HG02623 (cell line): ENCODE data around the gene OGFR.
"Not testable (repeated sequence)": the region's sequence is repeated elsewhere in the genome, so short reads cannot be mapped to it uniquely, and the experiment has no call there.

Experiments used
- ATAC-seq: cut with Tn5 transposase; IDR thresholded peaks from one replicate; pipeline ENCODE4 v1.9.1; 2021; ENCODE audit warnings: moderate library complexity; ENCODE audit not compliant: unreplicated experiment

The OGFR gene

GRCh38 chr20:62836967-62837490 lies 32.4 kb downstream of the OGFR start:
- no peak for ATAC-seq

- ATAC-seq, result no peak
Observed at GRCh38 chr20:62837790-62838127, 33.1 kb downstream of the OGFR start.

DNA sequence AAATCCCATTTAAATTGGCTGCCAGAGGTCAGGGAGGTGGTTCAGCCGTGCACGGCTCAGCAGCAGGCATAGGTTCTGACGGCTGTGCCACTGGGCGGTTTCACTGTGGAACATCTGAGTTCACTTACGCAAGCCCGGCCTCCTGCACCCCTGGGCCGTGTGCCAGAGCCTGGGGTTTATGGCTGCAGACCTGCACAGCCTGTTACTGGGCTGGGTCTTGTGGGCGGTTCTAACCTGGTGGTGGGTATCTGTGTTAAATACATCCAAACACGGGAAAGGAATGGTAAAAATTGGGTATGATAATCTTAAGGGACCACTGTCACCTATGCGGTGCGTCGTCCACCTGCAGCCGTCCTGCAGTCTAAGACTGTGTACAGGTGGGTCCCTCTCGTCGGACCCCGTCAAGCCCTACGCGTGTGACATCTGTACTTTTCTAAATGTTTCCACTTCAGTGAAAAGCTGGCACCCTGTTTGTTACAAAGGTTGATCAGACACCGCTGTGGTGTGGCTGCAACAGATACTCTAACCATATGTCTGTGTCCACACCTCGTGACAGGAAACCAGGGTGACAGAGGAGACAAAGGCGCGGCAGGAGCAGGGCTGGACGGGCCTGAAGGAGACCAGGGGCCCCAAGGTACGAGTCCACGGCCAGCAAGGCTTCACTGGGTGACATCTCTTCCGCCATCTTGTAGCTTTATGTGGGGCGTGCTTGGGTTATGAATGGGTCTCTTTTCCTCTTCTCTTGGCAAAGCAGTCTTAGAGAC lies 33.7 kb downstream of the OGFR start:
- ATAC-seq, result no peak

DNA sequence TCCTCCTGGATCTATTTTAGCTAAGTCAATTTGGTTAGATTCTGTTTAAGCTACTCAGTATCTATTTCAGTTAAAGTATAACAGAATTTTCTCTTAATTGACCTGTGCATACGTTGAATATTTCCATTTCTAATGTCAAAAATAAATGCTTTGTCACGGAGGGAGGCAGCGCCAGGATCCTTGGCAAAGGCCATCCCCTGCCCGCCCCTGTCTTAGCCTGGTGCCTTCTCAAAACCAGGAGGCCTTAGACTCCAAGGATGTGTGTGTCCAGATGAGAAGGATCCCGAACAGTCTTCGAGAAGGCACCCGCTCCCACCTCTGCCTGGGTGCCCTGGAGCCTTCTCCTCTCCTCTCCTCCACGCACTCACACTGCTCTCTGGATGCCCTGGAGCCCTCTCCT lies 34.6 kb downstream of the OGFR start:
- ATAC-seq, result no peak

DNA sequence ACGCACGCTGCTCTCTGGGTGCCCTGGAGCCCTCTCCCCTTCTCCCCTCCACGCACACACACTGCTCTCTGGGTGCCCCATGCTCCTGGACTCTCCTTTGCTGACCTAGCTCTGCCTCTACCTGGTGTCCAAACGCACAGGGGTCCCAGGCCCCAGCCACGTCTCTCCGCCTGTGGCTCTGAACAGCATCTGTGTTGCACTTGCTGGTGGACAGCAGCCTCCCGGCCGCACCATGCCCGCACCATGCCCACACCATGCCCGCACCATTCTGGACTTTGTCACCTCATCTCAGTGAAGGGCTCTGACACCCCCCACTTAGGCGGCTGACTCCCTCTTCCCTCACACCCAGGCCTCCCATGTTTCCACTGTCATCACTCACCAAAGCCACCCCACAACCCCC lies 35.2 kb downstream of the OGFR start:
- ATAC-seq, result no peak

GRCh38 chr20:62840244-62841197 lies 35.9 kb downstream of the OGFR start:
- no peak for ATAC-seq

GRCh38 chr20:62841705-62842212 lies 37.1 kb downstream of the OGFR start:
- ATAC-seq, result no peak

GRCh38 chr20:62843656-62844055 lies 39.0 kb downstream of the OGFR start:
- ATAC-seq, result no peak

GRCh38 chr20:62844182-62844581 lies 39.5 kb downstream of the OGFR start:
- no peak for ATAC-seq

DNA sequence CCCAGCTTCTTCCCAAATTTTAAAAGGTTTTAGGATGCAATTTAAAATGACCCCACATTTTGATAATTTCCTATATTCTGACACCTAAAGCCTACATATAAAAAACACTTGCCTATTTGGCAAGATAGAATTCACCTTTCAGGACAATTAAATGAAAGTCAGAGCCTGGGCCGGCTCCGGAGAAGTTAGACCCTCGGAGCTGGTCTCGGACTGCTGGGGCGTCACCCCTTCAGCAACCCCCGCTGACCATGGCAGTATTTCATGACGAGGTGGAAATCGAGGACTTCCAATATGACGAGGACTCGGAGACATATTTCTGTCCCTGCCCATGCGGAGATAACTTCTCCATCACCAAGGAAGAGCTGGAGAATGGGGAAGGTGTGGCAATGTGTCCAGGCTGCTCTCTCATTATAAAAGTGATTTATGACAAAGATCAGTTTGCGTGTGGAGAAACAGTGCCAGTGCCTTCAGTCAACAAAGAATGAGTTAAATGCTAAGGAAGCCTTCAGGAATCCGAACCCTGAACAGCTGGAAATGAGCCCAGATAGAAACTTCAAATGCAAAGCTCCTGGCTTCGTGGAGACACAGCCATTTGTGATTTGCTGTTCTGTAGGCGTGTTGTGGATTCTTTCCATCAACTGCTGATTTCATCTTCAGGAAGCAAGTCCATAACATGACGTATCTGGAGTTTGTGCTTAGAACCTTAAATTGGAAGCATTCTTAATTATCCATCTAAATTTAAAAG lies 41.0 kb downstream of the OGFR start:
- ATAC-seq, result no peak

DNA sequence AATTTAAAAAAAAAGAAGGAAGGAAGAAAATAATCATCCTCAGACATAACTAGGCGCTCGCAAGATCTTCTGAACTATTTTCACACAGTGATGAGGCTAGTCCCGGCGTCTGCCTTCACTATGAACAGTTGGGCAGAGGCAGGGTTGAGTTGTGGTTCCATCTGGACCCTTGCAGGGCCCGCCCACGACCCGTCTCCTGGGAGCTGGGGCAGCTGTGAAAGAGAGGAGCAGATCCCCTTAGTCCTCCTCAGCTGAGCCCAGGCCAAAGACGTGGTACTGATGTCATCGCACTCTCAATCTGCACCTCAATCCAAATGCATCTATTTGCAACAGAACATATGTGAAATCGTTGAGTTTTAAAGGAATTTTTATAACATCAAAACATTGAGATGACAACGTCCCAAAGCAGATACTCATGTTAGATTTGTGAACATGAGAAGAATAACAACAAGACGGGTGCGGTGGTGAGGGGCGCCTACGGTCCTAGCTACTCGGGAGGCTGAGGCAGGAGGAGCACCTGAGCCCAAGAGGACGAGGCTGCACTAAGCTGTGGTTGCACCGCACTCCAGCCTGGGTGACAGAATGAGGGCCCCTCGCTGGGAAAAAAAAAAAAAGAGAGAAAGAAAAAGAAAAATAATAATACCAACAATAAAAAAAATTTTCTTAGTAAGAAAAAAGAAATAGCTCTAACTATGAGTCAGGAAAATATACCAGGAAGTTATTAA lies 41.7 kb downstream of the OGFR start:
- no peak for ATAC-seq

DNA sequence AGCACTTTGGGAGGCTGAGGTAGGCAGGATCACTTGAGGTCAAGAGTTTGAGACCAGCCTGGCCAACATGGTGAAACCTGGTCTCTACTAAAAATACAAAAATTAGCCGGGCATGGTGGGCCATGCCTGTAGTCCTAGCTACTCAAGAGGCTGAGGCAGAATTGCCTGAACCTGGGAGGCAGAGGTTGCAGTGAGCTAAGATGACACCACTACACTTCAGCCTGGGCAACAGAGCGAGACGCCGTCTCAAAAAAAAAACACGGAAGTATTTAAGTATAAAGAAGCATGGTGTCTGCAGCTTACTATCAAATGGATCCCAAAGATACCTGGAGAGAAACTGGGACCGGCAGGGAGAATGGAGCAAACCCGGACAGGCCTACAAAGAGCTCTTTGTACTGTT lies 44.3 kb downstream of the OGFR start:
- not testable (repeated sequence) for ATAC-seq

GRCh38 chr20:62849431-62849830 lies 44.8 kb downstream of the OGFR start:
- no peak for ATAC-seq

DNA sequence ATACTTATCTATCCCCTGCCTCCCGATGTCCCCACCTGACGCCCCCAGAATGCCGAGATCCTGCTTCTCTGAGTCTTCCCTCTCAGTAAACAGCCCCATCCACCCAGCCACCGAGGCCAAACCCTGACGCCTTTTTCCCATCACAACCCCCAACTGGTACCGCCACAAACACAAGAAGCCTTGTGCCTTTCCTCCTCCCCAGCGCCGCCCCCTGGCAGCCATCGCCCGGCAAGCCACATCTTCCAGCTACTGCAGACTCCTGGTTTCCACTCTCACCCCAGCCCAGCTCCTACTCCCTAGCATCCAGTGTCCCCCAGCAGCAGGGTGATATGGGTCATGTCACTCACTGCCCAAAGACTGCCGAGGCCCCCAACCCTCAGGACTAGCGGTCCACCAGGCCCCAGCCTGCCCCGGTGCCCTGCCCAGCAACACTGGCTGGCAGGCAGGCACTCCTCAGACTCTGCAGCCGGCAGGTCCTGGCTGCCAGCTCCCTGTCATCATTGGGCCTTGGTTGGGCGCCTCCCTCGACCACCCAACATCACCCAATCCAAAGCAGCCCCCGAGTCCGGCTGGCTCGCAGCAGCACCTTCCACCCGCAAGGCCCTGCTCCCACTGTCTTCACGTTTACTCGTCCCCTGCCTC lies 45.8 kb downstream of the OGFR start:
- no peak for ATAC-seq

DNA sequence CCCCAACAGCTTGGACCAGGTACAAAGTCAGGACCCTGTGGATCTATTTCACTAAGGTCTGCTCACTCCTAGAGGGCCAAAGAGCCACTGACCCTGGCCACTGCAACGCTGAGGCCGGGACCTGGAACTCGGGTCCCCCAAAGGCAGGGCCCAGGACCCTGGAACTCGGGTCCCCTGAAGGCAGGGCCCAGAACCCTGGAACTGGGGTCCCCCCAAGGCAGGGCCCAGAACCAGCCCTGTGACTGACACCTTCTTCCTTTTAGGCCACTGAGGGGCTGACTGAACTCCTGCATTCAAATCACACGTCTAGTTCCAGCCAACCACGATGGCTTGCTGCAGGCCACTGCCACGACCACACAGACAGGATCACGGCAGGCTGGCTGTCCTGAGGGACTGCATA lies 47.6 kb downstream of the OGFR start:
- ATAC-seq, result no peak

- ATAC-seq, result no peak
Observed at GRCh38 chr20:62852841-62853240, 48.2 kb downstream of the OGFR start.

DNA sequence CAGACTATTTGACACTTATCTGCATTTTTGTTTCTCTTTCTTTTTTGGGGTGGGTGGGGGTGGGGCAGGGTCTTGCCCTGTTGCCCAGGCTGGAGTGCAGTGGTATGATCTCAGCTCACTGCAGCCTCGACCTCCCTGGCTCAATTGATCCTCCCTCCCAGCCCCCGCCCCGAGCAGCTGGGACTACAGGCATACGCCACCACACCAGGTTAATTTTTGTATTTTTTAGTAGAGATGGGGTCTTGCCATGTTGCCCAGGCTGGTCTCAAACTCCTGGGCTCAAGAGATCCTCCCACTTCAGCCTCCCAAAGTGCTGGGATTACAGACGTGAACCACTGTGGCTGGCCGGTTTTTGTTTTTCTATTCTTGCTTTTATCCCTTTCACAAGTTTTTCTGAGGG lies 48.7 kb downstream of the OGFR start:
- not testable (repeated sequence) for ATAC-seq

DNA sequence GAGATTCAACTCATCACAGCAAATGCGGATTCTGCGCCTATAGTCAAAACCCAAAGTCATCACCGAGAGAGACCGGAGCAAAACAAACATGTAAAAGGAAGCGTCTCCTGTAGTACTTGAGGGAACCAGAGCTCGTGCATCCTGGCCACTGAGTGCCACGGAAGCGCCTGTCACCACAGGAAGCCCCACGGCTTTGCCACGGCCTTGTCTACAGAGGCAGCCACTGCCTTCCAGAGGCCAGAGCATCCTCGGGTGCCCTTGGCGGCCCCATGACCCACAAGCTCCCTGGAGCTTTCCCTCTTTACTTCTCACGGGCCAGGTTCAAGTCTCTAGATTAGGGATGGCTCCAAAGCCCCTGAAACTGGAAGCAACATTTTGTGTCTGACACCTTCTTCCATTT lies 49.5 kb downstream of the OGFR start:
- no peak for ATAC-seq

- ATAC-seq, result no peak
Observed at GRCh38 chr20:62855120-62855519, 50.5 kb downstream of the OGFR start.
